Left lung (tissue), 10 donors: Measurements from ENCODE around the gene ZCCHC2. TPM values are rescaled to one million over a fixed set of nuclear protein-coding genes. Genes with fewer than 3 reads are reported as not detected.

Experiments
- ATAC-seq: fragments of 200-7000 bp; cut with Tn5 transposase; one replicate; pipeline ENCODE4 v1.9.1; 2020; ENCODE audit warnings: moderate library complexity
- DNase-seq, 4 donors: peaks; one replicate each; pipeline ENCODE4 v3.0.0-alpha.2; 2013 to 2020
- H3K27ac ChIP-seq, 2 donors: fragments of 200-600 bp; sonication (generic) in 1 of 2; one replicate each; pipeline versions ENCODE4 v1.5.0 to v1.8.0; 2020 to 2021
- H3K27me3 ChIP-seq, 2 donors: fragments of 200-600 bp; sonication (generic) in 1 of 2; one replicate each; pipeline versions ENCODE4 v1.5.0 to v1.8.0; 2020 to 2021
- H3K36me3 ChIP-seq, 2 donors: fragments of 200-600 bp; sonication (generic) in 1 of 2; one replicate each; pipeline versions ENCODE4 v1.5.0 to v1.8.0; 2020 to 2021
- H3K4me1 ChIP-seq, 2 donors: fragments of 200-600 bp; one replicate each; pipeline ENCODE4 v1.8.0; 2021
- H3K4me3 ChIP-seq, 2 donors: fragments of 200-600 bp; sonication (generic) in 1 of 2; one replicate each; pipeline versions ENCODE4 v1.5.0 to v1.8.0; 2020 to 2021; ENCODE audit warnings: mild to moderate bottlenecking in 1 of 2
- H3K9me3 ChIP-seq, 2 donors: fragments of 200-600 bp; sonication (generic) in 1 of 2; one replicate each; pipeline versions ENCODE4 v1.5.0 to v1.8.0; 2020 to 2021
- intact Hi-C, 2 donors: fragments of 100-400 bp; cut with DNase I; formaldehyde crosslinking; loops; one replicate each; pipeline versions ENCODE4 v1.11.2 to v1.14.2; 2022
- polyA plus RNA-seq, 6 donors: library from polyadenylated mRNA; unstranded; fragments of 120-200 nt; gene quantifications; one replicate each; pipeline ENCODE4 v1.2.1, GENCODE V29; 2013; ENCODE audit not compliant: insufficient read length in 6 of 6
- total RNA-seq, 2 donors: library from RNA; stranded (reverse); fragmentation: NEBNext Ultra II Directional; extraction: Animal tissue kit (Norgen Biotek cat#: 25700); gene quantifications; one replicate each; pipeline ENCODE4 v1.2.1, GENCODE V29; 2021
- TF ChIP-seq, protein P1 (sequence below), 2 donors: fragments of 200-600 bp; sonication (generic) in 1 of 2; IDR thresholded peaks; one replicate each; pipeline versions ENCODE4 v1.5.0 to v1.8.0; 2021; ENCODE audit warnings: antibody characterized with exemption in 2 of 2
- donor health status: DM: no; HTN: yes; CAD: no.
- donor health status: DM: no; HTN: no; CAD: no.

The ZCCHC2 gene
- total and polyA plus RNA-seq, 8 donors = 14.9 to 34.5 (median 17.0) TPM

GRCh38 chr18:62583376-62583775, 60.6 kb downstream of the ZCCHC2 start:
- Histone ChIP-seq H3K27me3 (no peaks in the 10 kb centered on the region), H3K4me3 (no peak overlapping the region), H3K36me3 (peaks cover 0 to 40% of the 10 kb centered on the region in 2 donors), H3K9me3 (no peaks in the 10 kb centered on the region), H3K27ac (no peak overlapping the region), H3K4me1 (peaks cover 6 to 18% of the 10 kb centered on the region in 2 donors)
- intact Hi-C loops = loop anchor here in 1 of 2 donors (10.0 kb wide), 1 partner anchor 401 kb away; no protein-coding TSS in a partner anchor
- TF ChIP-seq, protein P1, sequence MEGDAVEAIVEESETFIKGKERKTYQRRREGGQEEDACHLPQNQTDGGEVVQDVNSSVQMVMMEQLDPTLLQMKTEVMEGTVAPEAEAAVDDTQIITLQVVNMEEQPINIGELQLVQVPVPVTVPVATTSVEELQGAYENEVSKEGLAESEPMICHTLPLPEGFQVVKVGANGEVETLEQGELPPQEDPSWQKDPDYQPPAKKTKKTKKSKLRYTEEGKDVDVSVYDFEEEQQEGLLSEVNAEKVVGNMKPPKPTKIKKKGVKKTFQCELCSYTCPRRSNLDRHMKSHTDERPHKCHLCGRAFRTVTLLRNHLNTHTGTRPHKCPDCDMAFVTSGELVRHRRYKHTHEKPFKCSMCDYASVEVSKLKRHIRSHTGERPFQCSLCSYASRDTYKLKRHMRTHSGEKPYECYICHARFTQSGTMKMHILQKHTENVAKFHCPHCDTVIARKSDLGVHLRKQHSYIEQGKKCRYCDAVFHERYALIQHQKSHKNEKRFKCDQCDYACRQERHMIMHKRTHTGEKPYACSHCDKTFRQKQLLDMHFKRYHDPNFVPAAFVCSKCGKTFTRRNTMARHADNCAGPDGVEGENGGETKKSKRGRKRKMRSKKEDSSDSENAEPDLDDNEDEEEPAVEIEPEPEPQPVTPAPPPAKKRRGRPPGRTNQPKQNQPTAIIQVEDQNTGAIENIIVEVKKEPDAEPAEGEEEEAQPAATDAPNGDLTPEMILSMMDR (IDR thresholded peaks at IDR 0.05) = no peak
- no peak for DNase-seq
- no peak for ATAC-seq

DNA sequence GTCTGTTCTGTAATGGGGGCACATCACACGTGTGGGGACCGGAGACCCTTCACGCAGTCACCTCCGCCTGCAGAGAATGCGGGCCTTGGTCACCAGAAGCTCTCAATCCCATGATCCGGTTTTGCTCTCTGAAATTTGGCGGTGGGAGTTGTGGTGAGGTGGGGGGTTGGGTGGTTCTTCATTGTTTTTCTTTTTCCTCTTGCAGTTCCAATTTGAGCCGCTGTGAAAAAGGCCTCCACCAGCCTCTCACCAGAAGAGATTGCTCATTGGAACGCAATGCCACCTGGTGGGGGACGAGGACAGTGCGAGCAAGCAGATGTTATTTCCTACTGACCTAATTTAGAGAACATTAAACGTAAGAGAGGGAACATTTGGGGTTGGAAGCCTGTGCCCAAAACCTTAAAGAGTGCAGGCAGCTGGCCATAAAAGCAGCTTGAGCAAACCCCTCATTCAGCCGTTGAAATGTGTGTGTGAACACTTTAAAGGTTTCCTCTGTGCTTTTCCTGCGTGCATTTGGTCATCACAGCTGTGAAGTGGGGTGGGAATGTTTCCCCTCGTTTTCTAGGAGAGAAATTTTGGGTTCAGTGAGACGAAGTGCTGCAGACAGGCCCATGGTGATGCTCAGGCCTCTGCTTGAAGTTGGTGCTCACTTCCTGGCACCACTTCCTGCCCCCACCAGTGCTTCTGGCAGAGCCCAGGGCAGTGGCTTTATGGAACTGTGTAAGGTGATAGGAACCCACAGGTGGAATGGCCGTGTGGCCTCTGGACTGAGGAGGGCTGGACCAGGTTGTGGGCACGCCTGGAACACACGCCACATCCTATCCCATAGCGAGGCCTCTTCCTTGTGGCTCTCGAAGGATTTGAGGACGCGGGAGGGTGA, 61.7 kb downstream of the ZCCHC2 start:
- no peak overlapping the region for H3K4me3 ChIP-seq
- H3K27me3 ChIP-seq = no peaks in the 10 kb centered on the region
- ATAC-seq (peak; percentile 95), DNase-seq (peak in 3 of 4 donors; percentile 76 to 94 (median 82))
- TF ChIP-seq, protein P1 (IDR thresholded peaks at IDR 0.05) = peak; percentile 85 to 92
- peaks cover 6 to 18% of the 10 kb centered on the region in 2 donors for H3K4me1 ChIP-seq
- intact Hi-C loops = loop anchor here in 1 of 2 donors (10.0 kb wide), 1 partner anchor 400 kb away; no protein-coding TSS in a partner anchor
- peak overlapping the region in 1 of 2 donors; percentile 23 for H3K27ac ChIP-seq
- H3K9me3 ChIP-seq = no peaks in the 10 kb centered on the region
- peaks cover 0 to 28% of the 10 kb centered on the region in 2 donors for H3K36me3 ChIP-seq

- Histone ChIP-seq H3K9me3 (no peaks in the 10 kb centered on the region), H3K27me3 (no peaks in the 10 kb centered on the region), H3K27ac (no peak overlapping the region), H3K4me1 (peaks cover 6 to 18% of the 10 kb centered on the region in 2 donors), H3K36me3 (peaks cover 0 to 19% of the 10 kb centered on the region in 2 donors), H3K4me3 (no peak overlapping the region)
- intact Hi-C loops = loop anchor here in 1 of 2 donors (10.0 kb wide), 1 partner anchor 399 kb away; no protein-coding TSS in a partner anchor
- ATAC-seq (no peak), DNase-seq (no peak)
- TF ChIP-seq, protein P1 (IDR thresholded peaks at IDR 0.05) = no peak
Observed at GRCh38 chr18:62585274-62586150, 62.7 kb downstream of the ZCCHC2 start.

DNA sequence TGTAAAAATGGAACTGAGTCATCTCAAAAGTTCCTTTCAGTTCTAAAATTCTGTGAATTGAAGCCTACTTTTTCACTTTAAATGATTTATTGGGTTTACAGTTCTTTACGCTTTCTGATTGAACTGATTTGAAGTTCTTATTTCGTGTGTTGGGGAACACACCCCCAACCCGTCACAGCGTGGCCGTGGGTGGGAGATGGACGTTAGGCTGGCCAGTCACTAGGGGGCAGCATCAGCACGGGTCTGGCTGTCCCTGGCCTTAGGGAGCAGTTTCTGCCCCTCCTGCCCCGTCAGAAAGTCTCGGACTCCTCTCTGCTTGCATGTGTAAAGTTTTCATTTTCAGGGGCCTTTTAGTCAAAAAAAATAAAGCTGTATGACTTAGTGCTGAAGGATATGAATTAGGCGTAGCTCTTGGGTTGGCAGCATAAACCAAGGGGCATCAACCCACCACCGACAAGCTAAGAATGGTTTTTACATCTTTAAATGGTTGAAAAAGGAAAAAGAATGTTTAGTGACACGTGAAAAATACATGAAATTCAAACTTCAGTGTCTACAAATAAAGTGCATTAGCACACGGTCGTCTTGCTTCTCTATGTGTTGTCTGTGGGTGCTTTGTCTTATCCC, 63.4 kb downstream of the ZCCHC2 start:
- peak; percentile 85 for ATAC-seq

More for the DNA sequence above, 63.4 kb downstream of the ZCCHC2 start:
- intact Hi-C loops = loop anchor here in 1 of 2 donors (10.0 kb wide), 1 partner anchor 399 kb away; no protein-coding TSS in a partner anchor
- Histone ChIP-seq H3K4me3 (no peak overlapping the region), H3K27ac (no peak overlapping the region), H3K4me1 (peaks cover 6 to 21% of the 10 kb centered on the region in 2 donors), H3K36me3 (peaks cover 0 to 19% of the 10 kb centered on the region in 2 donors), H3K27me3 (no peaks in the 10 kb centered on the region), H3K9me3 (no peaks in the 10 kb centered on the region)
- peak; percentile 56 to 87 (median 71) for DNase-seq
- TF ChIP-seq, protein P1 (IDR thresholded peaks at IDR 0.05) = peak; percentile 69 to 73
